Inflammatory macrophage treated with lipopolysaccharide for 4 hours (primary cell): Measurements from ENCODE around the gene TPPP3.
"Not testable (repeated sequence)": the region's sequence is repeated elsewhere in the genome, so short reads cannot be mapped to it uniquely, and the experiment has no call there.

Source experiments
- DNase-seq: peaks from one replicate; pipeline ENCODE4 v3.0.0-alpha.2; 2020

Gene TPPP3

DNA sequence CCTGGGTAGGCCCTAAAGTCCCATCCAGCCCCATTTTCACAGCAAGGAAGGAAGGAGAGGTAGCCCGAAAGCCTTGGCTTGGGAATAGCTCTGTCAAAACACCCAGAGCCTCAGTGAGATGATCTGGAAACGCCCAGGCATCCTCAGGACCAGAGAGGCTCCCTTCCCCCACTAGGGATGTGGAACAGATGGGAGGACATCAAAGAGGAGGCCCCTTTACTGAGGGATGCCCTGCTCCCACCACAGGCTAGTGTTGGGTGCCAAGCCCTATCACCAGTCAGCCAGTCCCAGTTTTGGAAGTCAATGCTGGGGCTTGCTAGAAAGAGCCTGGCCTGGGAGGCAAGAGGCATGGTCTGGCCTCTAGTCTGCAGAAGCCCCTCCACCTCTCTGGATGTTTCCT is 4.7 kb downstream of the TPPP3 start:
- no peak for DNase-seq

DNA sequence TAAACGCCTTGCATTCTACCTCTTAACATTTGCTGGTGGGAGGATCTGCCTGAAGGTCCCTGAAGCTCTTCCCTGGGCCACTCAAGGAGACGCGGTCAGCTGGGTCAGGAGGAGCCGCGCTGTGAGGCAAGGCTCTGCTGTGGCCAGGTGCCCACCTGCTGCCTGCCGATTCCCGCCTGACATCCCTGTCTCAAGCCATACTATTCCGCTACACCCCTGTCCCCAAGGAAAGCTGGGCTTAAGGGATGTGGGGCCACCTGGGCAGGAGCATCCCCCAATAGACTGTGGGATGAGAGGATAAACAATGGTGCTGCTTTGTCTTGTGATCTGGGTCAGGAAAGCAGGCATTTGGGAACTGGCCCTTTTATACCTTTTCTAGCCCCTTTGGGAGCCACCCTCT is 5.1 kb downstream of the TPPP3 start:
- no peak for DNase-seq

DNA sequence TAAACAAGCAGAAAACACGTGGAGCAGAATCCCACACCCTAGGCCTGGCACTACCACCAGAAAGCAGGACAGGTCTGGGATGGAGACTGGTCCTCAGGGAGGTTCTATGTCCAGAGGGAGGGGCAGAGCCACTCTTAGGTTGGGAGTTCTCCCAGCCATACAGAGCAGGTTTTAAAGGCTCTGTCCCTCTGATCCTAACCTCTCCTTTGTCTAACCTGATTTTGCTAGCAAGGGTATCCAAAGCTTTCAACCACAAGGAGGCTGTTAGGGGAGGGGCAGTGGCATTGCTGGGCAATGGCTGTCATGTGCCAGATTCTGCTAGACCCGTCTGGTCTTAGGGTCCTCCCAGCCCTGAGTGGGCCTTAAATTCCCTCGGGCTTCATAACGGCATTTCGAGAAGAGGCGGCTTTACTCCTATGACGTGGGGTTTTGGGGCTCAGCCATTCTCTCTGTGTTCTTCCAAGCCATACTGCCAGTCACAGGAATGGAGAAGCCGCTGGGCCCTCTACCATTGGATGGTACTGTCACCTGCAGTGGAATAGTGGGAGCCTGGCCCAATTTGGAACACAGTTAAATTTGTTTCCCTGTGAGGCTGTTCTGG is 5.7 kb downstream of the TPPP3 start:
- DNase-seq, result no peak

DNA sequence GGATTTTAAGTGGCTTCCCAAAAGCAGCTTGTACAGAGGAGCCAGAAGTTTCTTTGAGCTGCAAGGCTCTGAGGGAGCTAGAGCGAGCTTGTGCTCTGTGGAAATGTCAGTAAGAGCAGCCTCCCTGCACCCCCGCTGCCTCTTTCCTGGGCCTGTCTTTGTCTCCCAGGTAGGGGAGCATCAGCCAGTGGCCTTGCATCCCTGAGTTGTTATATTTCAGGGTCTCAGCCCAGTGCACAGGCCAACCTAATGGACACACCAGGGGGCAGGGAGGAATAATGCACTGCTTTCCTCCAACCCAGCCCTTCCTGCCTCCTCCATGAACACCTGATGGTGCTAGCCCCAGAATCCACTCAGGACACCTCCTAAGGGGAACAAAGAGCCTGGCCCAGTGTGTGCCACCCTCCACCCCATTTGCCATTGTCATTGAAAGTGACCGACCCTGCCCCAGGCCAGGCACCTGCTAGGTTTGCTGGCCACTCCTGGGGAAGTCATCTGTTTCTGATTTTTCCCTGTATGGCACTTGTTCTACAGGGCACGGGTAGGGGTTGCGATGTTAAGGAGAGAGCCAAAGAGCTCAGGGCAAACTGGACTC is 6.3 kb downstream of the TPPP3 start:
- DNase-seq, result no peak

DNA sequence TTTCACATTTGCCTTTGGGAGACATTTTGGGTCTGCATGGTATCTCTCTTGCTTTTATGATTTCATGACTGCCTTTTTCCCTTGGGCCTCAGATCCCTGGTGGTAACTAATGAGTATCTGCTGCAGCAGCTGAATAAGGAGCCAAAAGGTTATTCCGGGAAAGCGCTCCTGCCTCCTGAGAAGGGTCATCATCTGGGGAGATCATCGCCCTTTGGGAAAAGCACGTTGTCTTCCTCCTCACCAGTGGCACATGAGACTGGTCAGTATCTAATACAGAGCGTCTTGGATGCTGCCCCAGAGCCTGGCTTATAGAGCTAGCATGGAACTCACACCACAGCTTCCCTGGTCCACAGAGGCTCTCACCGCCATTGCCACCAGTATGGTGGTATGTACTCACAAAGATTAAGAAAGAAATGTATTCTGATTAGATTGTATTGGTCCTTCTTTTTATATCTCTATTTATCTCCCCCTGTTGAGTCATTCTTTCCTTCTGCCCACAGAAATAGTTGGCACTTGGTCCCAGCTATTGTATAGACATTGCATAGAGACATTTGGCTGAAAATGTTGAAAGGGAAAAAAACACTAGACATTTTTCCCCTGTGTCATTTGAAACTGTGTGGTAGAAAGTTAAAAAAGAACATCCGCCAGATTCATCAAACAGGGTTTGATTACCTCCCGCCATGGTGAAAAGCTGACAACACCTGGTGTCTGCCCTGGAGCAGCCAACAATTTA is 8.4 kb downstream of the TPPP3 start:
- DNase-seq, result no peak

DNA sequence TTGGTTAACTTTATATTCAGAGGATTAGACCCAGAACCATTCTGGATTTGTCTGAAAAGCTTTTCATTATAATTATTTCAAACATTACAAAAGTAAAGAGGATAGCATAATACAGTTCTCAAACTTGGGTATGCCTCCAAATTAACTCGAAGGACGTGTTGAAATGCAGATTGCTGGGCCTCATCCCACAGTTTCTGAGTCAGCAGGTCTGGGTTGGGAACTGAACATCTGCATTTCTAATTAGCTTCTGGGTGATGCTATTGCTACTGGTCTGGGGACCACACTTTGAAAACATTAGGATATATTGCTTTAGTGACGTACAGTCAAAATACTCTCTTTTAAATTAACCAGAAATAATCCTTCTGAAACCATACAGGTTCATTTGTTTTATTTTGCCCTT is 10.0 kb downstream of the TPPP3 start:
- DNase-seq, result peak; percentile 32

DNA sequence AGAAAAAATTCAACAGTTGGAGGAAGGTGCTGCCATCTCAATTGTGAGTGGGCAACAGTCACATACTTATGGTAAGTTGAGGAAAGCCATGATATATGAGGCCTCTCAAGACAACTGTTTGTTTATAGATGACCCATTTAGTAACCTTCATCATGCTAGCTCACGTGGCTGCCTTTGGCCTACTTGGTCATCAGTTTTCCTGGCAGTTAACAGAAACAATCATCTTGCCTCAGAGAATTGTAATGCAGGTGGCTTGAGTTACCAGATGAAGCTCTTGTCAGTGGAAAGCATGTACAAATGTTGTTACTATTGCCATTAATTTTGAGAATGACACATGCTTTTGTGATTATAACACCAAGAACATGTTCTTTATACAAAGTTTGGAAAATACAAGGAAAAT is 14.7 kb downstream of the TPPP3 start:
- no peak for DNase-seq

DNA sequence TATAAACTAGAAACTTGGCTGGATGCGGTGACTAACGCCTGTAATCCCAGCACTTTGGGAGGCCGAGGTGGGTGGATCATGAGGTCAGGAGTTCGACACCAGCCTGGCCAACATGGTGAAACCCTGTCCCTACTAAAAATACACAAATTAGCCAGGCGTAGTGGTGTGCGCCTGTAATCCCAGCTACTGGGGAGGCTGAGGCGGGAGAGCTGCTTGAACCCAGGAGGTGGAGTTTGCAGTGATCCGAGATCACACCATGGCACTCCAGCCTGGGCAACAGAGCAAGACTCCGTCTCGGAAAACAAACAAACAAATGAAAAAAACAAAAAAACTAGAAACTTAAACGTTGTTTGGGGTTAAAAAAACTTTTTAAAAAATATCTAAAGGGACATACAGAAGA is 17.3 kb downstream of the TPPP3 start:
- not testable (repeated sequence) for DNase-seq

DNA sequence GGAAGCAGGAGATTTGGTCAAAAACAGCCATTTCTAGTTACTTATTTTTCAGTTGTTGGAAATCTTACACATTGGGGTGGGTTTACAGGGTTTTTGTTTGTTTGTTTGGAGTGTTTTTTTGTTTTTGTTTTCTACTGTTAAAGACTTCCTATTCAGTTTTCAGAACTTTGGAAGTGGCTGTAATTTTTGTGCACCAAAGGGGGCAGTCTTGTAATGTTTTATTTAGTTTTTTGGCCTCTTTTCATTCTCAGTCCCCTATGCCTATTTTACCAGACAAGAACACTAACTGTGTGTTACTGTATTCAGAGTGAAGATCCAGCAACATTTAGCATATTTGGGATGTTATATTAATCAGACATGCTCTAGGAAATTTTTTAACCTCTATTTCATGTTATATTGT is 20.6 kb downstream of the TPPP3 start:
- DNase-seq, result peak; percentile 51

DNA sequence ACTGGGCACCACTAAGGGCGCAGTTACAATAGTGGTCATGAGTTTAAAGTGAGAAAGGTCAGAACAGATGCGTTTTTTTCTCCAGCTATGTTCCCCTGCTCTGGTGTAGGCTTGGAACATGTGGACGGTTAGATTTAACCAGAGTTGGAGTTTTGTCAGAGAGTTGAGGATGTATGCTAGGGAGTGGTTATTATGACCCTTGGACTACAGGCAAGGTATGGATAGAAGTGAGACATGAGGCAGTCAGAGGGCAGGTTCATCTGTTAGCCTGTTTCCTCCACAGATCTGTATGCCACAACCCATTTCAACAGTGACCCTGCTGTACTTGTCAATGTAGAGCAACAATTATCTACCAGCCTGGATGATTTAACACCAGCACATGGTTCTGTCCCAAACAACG is 22.6 kb downstream of the TPPP3 start:
- no peak for DNase-seq

DNA sequence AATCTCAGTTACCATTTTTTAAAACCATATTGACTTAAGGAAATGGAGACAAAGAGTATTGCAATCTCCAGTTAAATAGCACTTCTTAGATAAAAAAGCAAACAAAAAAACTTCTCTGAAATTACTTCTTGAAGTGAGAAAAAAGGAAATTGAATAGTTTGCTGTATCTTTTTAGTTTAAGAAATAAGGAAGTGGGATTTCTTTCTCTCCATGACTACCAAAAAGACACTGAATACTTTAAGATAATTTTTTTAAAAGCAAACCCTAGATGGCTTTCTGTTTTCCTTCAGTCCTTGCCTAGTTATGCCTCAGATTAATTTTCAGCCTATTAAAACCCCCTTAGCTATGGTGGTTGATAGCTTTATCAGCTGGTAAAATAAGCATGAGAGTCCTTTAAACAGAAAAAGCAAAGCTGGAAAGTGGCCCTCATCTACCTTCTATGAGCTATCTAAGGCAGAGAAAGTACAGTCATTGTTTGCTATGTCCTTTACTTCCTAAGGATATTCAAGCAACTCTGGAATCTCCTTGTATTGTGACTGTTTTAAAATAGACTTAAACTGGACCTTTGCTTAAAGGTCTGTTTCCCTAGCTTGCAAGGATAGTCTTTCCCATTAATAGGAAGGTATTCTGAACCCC is 28.6 kb downstream of the TPPP3 start:
- DNase-seq, result peak; percentile 40

DNA sequence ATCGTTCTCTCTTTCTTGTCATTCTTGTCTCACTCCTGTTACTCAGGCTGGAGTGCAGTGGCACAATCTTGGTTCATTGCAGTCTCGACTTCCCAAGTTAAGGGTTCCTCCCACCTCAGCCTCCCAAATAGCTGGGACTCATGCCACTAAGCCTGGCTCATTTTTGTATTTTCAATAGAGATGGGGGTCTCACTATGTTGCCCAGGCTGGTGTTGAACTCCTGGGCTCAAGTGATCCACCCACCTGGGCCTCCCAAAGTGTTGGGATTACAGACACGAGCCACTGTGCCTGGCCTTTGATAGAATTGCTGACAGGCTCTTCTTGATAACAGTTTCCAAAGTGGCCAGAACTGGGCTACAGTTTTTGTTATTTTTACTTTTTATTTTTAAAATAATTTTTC is 32.3 kb downstream of the TPPP3 start:
- DNase-seq, result no peak

DNA sequence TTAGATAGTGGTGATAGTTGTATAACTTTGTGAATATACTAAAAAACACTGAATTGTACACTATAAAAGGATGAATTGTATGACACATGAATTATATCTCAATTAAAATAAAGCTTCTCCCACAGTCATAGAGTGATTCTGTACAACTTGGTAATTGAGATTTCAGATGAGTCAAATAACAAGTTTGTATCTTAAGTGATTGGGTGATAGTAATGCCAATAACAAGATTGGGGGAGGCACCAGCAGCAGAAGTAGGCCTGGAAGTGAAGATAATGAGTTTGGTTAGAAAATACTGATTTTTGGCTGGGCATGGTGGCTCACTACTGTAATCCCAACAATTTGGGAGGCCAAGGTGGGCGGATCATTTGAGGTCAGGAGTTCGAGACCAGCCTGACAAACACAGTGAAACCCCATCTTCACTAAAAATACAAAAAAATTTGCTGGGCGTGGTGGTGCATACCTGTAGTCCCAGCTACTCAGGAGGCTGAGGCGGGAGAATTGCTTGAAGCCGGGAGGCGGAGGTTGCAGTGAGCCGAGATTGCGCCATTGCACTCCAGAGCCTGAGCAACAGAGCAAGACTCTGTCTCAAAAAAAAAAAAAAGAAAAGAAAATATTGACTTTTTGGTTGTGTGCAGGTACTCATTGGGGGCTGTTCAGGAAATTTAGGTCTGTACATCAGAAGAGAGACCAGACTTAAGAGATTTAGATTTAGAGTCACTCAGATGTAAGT is 33.6 kb downstream of the TPPP3 start:
- not testable (repeated sequence) for DNase-seq

DNA sequence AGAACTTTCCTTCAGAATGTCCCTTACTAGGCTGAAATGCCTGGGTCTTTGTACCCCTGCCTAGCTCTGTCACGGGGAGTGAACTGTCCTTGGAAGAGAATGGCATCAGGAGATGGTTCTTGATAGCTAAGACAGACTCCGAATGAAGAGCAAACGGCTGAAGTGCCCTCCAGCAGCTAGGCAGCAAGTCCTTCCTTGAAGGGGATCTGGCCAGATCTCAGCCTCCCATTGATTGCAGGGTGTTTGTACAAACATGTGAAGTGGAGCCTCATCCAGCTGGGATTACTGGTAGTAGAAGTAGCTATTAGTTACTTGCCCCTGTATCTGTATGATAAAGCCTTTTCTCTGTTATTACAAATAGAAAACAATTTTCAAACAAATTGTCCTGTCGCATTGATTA is 35.7 kb downstream of the TPPP3 start:
- DNase-seq, result no peak

DNA sequence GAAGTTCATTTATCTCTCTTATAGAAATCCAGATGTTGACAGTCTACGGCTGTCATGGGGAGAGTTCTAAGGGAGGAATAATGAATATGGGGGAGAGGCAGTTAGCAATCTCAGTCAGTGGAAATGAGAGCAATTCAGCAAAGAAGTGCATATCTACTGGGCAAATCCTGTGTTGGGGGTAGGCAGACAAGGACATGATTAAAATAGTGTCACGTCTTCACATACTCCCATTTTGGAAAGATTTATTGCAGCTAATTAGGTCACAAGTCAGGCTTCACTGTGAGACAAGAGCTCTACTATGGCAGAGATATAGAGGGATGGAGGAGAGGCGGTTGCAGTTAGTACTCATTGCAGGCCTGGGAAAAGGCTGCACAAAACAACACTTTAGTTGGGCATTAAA is 36.9 kb downstream of the TPPP3 start:
- DNase-seq, result no peak

DNA sequence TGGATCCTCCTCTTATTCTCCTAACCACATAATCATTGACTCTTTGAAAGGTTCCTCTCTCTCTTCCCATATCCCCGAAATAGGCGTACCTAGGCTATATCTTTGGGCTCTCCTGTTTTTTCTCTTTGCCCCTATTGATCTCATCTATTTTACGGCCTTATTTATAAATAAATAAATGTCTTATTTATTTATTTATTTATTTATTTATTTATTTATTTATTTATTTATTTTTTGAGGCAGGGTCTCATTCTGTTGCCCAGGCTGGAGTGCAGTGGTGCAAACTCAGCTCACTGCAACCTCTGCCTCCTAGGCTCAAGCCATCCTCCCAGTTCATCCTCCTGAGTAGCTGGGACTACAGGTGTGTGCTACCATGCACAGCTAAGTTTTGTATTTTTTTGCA is 40.8 kb downstream of the TPPP3 start:
- not testable (repeated sequence) for DNase-seq

DNA sequence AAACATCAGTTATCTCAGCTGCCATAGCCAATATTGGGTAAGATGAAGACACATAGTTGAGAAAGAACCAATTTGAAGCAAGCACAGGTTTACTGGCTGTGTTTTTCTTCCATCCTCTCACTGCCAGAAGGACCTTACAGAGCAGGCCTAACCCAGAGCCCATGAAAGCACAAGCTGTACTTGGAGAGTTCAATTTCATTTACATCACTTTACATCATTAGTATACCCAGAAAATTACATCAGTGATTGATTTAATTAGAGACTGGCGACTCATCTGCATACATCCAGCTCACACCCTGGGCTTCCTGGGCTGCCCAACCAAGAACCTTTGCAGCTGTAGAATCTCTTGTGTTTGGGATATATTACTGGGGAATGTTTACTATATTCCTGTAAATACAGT is 43.0 kb downstream of the TPPP3 start:
- DNase-seq, result no peak

DNA sequence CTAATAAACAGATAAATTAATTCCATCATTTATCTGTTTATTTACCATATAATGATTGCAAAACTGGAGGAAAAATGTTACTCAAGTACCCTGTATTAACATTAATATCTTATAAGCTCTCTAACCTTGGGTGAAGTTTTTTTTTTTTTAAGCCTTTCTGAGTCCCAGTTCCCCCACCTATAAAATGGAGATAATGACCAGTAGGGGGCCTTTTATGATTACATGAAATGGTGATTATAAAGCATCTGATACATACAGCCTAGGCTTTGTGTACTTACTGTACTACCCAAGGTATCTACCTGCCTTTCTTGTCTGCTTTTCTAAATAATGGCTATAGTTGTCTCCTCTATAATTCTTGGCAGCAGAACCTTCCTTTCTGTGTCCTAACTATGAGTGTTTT is 44.1 kb downstream of the TPPP3 start:
- DNase-seq, result peak; percentile 56

DNA sequence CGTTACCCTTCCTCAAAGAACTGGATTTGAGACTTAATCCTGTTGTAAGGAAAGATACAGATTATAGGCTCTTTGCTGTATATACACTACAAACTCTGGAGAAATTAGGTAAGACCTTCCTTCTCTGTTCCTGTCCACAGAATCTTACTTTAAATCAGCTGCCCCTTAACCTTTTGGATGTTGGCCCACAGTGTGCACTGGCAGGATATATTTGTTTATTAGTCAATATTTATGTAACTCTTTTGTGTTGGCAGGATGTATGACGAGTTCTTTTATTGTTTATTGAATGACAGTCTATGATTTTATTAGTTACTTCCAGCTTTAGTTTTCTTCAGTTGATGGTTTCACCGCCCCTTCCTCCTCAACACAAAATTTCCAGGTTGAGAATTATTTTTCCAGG is 47.0 kb downstream of the TPPP3 start:
- DNase-seq, result no peak

DNA sequence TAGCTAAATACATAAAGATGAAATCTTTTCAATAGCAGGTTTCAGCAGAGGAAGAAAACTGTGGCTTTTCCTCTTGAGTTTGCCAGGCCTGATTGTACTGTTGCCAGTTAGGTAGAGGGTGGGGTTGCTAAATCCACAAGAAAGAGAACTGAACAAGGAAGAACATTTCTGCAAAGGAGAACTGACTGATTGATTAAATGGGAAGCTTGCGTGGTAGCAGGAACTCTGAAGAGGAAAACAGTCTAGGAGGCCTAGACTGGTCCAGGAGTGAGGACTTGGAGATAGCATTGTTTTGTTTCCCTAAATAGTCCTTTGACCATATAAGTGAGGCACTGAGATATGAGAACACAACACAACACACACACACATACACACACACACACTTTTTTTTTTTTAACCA is 47.9 kb downstream of the TPPP3 start:
- DNase-seq, result peak; percentile 7

DNA sequence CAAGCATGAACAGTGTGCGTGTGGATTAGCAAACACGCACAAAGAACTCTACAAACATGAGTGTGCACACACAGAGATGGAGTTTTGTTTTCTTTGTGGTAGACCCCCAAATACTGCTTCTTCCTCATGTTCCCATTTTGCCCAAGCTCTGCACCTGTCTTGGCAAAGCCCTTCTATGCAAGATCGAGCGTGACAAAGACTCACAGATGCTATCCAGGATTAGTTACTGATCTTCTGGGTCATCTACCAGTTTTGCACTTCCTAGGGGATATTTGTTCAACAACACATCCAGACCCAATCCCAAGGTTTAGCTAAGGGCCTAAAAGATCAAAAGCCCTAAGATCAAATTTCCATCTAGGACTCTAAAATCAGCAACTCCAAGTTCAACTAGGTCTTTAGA is 50.7 kb downstream of the TPPP3 start:
- no peak for DNase-seq

DNA sequence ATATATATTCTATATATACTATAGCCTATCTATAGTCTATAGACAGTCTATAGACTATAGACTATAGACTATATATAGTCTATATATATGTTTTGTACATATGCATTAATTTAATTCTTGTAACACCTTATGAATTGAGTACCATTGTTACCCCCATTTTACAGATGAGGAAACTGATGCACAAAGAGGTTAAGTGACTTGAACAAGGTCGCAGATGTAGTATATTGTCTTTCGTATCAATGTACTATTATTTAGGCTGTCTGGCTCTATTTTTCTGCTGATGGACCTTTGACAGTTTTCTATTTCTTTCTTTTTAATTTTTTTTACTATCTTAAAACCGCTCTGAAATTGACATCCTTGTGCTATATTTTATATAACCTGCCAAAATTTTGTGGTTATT is 52.0 kb downstream of the TPPP3 start:
- no peak for DNase-seq
